ENCODE measurements around the gene PAPLN. TPM values are rescaled to one million over a fixed set of nuclear protein-coding genes. Genes with fewer than 3 reads are reported as not detected.

The PAPLN gene
- total RNA-seq, 1 donor from 2014 or later, result 60.1 TPM

GRCh38 chr14:73261520-73262426, 24.5 kb downstream of the PAPLN start:
- no peak for DNase-seq

- no peak for DNase-seq
These were observed 25.3 kb downstream of the PAPLN start for GRCh38 chr14:73262427-73263183.

GRCh38 chr14:73263606-73264005, 26.3 kb downstream of the PAPLN start:
- no peak for DNase-seq

- no peak for DNase-seq
These were observed 27.0 kb downstream of the PAPLN start for GRCh38 chr14:73264080-73264884.

- no peak for DNase-seq
These were observed 27.8 kb downstream of the PAPLN start for GRCh38 chr14:73264885-73265720.

GRCh38 chr14:73265721-73266046, 28.4 kb downstream of the PAPLN start:
- no peak for DNase-seq

GRCh38 chr14:73266317-73266716, 29.0 kb downstream of the PAPLN start:
- DNase-seq, result no peak

GRCh38 chr14:73267474-73267873, 30.2 kb downstream of the PAPLN start:
- no peak for DNase-seq

- DNase-seq, result peak; percentile 58
These were observed 32.6 kb downstream of the PAPLN start for GRCh38 chr14:73269729-73270531.

GRCh38 chr14:73272393-73272792, 35.1 kb downstream of the PAPLN start:
- DNase-seq, result no peak

- DNase-seq, result no peak
These were observed 36.5 kb downstream of the PAPLN start for GRCh38 chr14:73273799-73274198.

- no peak for DNase-seq
These were observed 39.5 kb downstream of the PAPLN start for GRCh38 chr14:73276836-73277235.

GRCh38 chr14:73277376-73277775, 40.1 kb downstream of the PAPLN start:
- DNase-seq, result no peak

- no peak for DNase-seq
These were observed 43.6 kb downstream of the PAPLN start for GRCh38 chr14:73280903-73281302.

GRCh38 chr14:73283608-73284379, 46.5 kb downstream of the PAPLN start:
- peak; percentile 39 for DNase-seq

- no peak for DNase-seq
These were observed 48.7 kb downstream of the PAPLN start for GRCh38 chr14:73285979-73286378.

- DNase-seq, result no peak
These were observed 49.3 kb downstream of the PAPLN start for GRCh38 chr14:73286598-73286997.

- no peak for DNase-seq
These were observed 49.8 kb downstream of the PAPLN start for GRCh38 chr14:73287071-73287470.

GRCh38 chr14:73289308-73289707, 52.0 kb downstream of the PAPLN start:
- no peak for DNase-seq

- no peak for DNase-seq
These were observed 52.4 kb downstream of the PAPLN start for GRCh38 chr14:73289729-73290128.
